Measurements from ENCODE around the gene BLVRB. TPM values are rescaled to one million over a fixed set of nuclear protein-coding genes. Genes with fewer than 3 reads are reported as not detected.

Gene BLVRB
- total and polyA plus RNA-seq, 9 of the 15 experiments (the other 6 are each of a cell fraction or from before 2014, with no cell fraction given) = 81.1 to 749 (median 331) TPM

- peak; percentile 93 to 99; a peak in 3 of 4 replicates for TF ChIP-seq UBTF (IDR thresholded peaks at IDR 0.05; ENCODE audit: borderline replicate concordance in 1 of 2, low read depth in 2 of 2, low read length in 2 of 2)
- peak in 1 of 2 experiments; percentile 78; a peak in 2 of 4 replicates for TF ChIP-seq RCOR1 (IDR thresholded peaks at IDR 0.05; ENCODE audit: borderline replicate concordance in 1 of 2, low read depth in 2 of 2, low read length in 2 of 2)
- no peak for TF ChIP-seq PCBP1 (IDR thresholded peaks at IDR 0.05; ENCODE audit: low read depth, low read length, poor library complexity, severe bottlenecking)
- peak; percentile 71 for TF ChIP-seq L3MBTL2 (IDR thresholded peaks at IDR 0.05)
- TF ChIP-seq TBL1XR1 (IDR thresholded peaks at IDR 0.05; ENCODE audit: low read length in 2 of 2) = 0 out of 4 replicates have a peak, but pooled peaks of 1 of the 2 experiments have one; percentile 45
- TF ChIP-seq RBFOX2 (IDR thresholded peaks at IDR 0.05; ENCODE audit: low read depth, low read length) = peak; percentile 75
- peak; percentile 78 for TF ChIP-seq BRD9 (IDR thresholded peaks at IDR 0.05; ENCODE audit: low read depth, partially characterized antibody)
- peak; percentile 17 for TF ChIP-seq E2F8 (IDR thresholded peaks at IDR 0.05; ENCODE audit: low read depth, partially characterized antibody)
- TF ChIP-seq REST (IDR thresholded peaks at IDR 0.05; ENCODE audit: borderline replicate concordance) = peak; percentile 55
- no peak for TF ChIP-seq REST (CRISPR knock-in tag; IDR thresholded peaks at IDR 0.05; ENCODE audit: low read depth)
Measured at GRCh38 chr19:40433391-40434216, 31.9 kb downstream of the BLVRB start (continued).

Measured in K562 (cell line).